HG02571 (cell line): ENCODE measurements around the gene BCCIP.

Experiments used
- ATAC-seq: cut with Tn5 transposase; IDR thresholded peaks from one replicate; pipeline ENCODE4 v1.9.1; 2021; ENCODE audit warnings: mild to moderate bottlenecking, moderate library complexity; ENCODE audit not compliant: unreplicated experiment

The BCCIP gene

DNA sequence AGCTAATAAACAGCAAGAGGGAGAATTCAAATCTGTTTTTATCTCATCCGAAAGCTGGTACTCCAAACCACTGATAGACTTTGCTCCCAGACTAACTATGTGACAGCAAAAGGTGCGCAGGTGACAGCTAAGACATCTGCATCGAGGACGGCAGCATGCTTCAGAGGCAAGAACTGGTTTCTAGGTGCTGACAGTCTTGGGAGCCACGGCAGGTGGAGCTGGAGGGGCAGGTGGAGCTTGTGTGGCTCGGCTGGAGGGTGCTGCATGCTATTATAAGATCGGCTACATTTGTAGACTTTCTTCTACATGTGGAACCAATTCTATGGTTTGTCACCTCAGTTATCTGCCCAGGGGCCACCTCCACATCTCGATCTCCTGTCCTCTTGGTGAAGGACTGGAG is 25.9 kb upstream of the BCCIP start:
- no peak for ATAC-seq

- no peak for ATAC-seq
These were observed 25.2 kb upstream of the BCCIP start for GRCh38 chr10:125797994-125798662.

- ATAC-seq, result no peak
These were observed 23.7 kb upstream of the BCCIP start for GRCh38 chr10:125799451-125800182.

DNA sequence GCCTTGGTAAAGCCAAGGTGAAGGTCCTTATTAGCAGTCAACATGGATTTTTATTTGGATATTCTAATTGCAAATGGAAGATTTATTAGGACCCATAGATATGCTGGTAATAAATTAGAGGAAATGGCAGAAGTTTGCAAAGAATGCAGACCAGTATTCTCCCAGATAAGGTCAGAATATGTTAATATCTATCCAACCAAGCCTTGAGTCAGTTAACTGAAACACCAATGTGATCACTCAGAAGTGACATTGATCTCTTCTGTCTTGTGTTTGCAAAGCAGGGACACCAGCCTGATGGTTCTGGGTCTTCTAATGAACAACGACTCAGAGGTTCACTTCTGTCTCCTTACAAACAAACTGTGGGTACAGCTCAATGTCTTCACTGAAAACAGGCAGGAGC is 21.8 kb upstream of the BCCIP start:
- no peak for ATAC-seq

DNA sequence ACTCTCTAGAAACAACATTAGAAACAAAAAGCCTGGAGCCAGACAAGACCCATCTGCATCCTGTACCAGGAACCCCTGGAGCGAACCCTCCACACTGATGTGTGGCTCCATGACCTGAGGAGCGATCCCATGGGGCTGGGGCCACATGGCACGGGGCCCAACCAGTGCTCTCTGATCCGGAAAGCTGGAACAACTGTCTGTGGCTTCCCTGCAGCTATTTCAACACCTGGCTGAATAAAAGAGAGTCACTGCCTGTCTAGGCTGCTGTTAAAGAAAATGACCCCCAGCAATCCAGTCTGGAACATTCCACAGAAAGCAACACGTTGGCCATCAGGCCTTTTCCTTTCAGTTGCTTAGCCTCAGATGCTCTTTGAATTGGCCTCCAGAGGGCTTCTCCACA is 21.2 kb upstream of the BCCIP start:
- no peak for ATAC-seq

GRCh38 chr10:125802739-125803138 is 20.6 kb upstream of the BCCIP start:
- ATAC-seq, result no peak

GRCh38 chr10:125808047-125808446 is 15.3 kb upstream of the BCCIP start:
- ATAC-seq, result no peak

DNA sequence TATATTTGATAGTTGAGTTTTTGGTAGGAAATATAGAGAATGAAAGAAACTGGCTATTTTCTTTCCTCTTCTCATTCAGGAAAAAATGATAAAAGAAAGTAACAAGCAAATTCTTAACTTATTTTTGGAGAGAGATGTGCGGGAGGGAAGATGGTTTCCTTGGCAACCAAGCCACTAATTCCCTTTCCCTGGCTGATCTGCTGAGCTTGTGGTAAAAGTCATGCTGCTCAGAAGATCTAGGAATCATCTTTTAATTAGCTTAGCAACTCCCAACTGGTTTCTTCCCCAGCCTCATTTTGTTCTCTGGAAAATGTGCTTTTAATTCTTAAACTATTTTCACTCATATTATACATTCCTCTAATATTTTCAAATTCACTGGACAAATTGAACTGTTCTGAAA is 12.1 kb upstream of the BCCIP start:
- ATAC-seq, result no peak

DNA sequence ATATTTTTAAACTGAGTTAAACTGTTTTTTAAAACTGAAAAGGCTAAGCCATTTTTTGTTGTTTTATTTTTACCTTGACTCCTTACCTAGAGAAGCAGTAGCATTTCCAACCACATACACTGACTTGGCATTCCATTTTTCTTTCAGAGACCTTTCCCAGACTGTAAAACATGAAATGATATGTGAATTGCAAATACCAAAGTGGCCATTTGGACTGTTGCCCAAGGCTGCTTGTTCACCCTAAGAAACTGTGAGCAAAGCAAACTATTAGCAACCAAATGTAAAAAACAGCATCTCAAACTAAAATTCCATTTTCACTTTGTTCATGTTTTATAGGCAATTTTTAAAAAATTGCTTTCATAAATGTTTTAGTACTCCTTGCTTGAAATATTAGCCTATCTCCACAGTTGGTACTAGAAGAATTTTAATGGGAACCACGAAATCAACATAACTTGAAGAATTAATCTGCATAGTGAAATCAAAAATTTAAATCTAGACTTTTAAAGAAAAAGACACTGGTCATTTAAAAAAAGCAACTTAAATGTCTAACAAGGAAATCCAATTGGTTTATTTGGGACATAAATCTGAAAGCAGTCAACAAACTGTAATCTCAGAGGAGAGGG is 11.1 kb upstream of the BCCIP start:
- no peak for ATAC-seq

DNA sequence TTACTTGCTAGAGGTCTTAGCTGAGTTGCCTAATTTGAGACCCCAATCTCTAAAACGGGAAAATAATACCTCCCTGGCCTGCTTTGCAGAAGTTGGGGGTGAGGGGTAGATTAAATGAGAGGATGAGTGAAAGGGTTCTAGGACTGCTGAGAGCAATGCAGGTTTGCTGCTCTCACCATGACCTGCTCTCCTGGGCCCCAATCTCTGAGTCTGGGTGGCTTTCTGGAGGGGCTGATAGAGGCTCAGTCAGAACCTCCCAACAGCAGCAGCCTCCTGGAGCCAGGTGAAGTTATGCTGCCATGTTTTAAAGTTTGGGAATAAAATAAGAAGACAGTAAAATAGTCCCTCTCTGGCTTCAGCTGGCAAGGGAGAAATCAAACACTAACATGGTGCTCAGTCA is 7.6 kb upstream of the BCCIP start:
- ATAC-seq, result no peak

DNA sequence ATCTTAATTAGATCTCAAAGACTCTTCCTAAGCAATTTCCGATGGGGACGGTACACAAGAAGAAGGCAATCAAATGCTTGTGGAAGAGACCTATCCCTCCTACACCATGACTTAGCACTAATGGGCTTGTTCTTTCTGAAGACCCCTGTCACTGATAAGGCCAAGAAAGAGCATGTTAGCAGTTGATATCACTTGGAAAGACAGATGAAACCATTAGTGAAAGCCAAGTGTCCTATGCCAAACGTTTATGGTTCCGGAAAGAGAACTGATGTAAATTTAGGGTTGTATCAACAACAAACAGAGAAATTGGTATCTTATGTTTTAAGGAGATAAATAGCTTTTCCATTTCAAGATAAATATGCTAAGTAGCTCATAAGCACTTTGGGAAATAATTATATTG is 6.8 kb upstream of the BCCIP start:
- no peak for ATAC-seq

DNA sequence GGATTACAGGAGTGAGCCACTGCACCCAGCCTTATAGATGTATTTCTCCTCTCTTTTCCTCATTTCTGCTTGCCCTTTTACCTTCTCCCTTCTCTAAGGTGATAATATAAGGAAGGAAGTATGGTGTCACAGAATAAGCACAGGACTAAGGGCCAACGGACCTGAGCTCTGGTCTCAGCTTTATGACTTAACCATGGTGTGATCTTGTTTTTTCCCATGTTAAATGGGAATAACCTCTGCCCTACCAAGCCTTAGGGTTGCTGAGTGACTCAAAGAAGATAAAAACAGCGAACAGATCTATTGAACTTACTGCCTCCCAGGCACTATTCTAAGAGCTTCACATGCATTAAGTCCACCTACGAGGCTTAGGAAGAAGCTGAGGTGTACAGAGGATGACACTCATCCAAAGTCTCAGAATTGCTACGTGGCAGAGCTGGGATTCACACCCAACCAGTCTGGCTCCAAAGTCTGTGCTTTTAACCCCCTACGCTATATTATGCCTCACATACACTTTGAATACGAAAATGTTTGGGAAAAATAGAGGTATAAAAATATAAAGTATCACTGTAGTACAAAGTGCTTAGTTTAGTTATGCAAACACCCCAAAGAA is 5.9 kb upstream of the BCCIP start:
- no peak for ATAC-seq

GRCh38 chr10:125820701-125821100 is 2.6 kb upstream of the BCCIP start:
- ATAC-seq, result peak; percentile 38

GRCh38 chr10:125823663-125824251 is 411 bp downstream of the BCCIP start:
- no peak for ATAC-seq

GRCh38 chr10:125824736-125825135 is 1.4 kb downstream of the BCCIP start:
- no peak for ATAC-seq

- ATAC-seq, result no peak
These were observed 3.8 kb downstream of the BCCIP start for GRCh38 chr10:125827133-125827532.

- no peak for ATAC-seq
These were observed 5.0 kb downstream of the BCCIP start for GRCh38 chr10:125828311-125828710.

DNA sequence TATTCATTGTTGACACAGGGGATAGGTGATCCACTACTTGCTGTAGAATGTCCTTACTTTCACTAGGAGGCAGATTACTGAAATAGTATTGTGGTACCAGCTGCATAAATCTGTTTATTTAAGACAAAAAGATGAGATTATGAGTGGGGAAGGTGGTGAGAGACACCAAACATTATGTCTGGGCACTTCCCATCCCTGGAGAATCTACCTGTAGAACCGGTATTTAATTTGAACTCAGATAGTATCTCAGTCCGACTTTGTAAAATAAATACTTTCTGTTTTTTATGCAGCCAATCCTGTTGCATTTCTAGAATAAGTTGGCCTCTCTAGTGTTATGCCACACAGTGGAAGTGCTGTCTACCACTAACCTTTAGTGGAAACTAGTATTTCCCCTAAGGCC is 13.4 kb downstream of the BCCIP start:
- ATAC-seq, result no peak

GRCh38 chr10:125838802-125839575 is 15.6 kb downstream of the BCCIP start:
- ATAC-seq, result no peak

DNA sequence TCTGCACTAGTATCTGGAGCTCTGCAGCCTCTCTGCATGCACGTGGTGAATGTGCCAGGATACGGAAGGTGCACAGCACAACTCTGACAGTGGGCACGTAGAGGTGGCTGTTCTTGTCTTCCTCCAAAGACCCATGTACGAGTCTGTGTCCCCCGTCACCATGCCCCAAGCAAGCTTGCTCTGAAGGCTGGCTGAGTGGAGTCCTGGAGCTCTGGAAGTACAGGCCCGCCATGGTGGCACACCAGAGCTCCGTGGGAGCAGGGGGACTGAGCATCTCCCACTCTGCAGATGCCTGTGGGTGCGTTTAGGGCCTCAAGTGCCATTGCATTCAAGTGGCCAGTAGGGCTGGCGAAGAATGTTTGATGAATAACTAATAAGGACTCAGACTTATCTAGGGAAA is 17.1 kb downstream of the BCCIP start:
- no peak for ATAC-seq

GRCh38 chr10:125840955-125841354 is 17.6 kb downstream of the BCCIP start:
- ATAC-seq, result no peak
